Ishikawa (cell line): ENCODE data around the gene GRIA4.

Experiments used
- CEBPB ChIP-seq: IDR thresholded peaks from 2 replicates; pipeline ENCODE4 v1.6.1; 2012
- EP300 ChIP-seq: IDR thresholded peaks from 2 replicates; pipeline ENCODE4 v1.6.1; 2012; ENCODE audit warnings: borderline replicate concordance
- RAD21 ChIP-seq: IDR thresholded peaks from 2 replicates; pipeline ENCODE4 v1.6.1; 2012; ENCODE audit warnings: low read depth
- REST ChIP-seq: IDR thresholded peaks from 2 replicates; pipeline ENCODE4 v1.6.1; 2012; ENCODE audit warnings: low read depth, mild to moderate bottlenecking
- TEAD4 ChIP-seq: IDR thresholded peaks from 2 replicates; pipeline ENCODE4 v1.6.1; 2012
- TF ChIP-seq, protein P1 (sequence below): IDR thresholded peaks from 2 replicates; pipeline ENCODE4 v1.6.1; 2012

- TF ChIP-seq TEAD4 = no peak
- TF ChIP-seq REST = no peak
- TF ChIP-seq, protein P1, sequence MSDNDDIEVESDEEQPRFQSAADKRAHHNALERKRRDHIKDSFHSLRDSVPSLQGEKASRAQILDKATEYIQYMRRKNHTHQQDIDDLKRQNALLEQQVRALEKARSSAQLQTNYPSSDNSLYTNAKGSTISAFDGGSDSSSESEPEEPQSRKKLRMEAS = no peak
- TF ChIP-seq EP300 = no peak
- no peak for TF ChIP-seq RAD21
- no peak for TF ChIP-seq CEBPB
Observed at GRCh38 chr11:105609341-105609781, 512 bp upstream of the GRIA4 start.
